ENCODE measurements around the gene NRXN3.

The NRXN3 gene

GRCh38 chr14:79248771-79249170, 1078.6 kb downstream of the NRXN3 start:
- Histone ChIP-seq H3K9me3 (ENCODE audit: insufficient read depth, low read length) (no peaks in the 10 kb centered on the region), H3K4me2 (ENCODE audit: low read depth, low read length, poor library complexity, severe bottlenecking) (no peak overlapping the region), H3F3A (ENCODE audit: insufficient read depth) (no peaks in the 10 kb centered on the region), H3K36me3 (ENCODE audit: low read length) (no peaks in the 10 kb centered on the region), H3K27ac (ENCODE audit: low read depth, low read length) (no peak overlapping the region), H3K4me3 (ENCODE audit: insufficient read depth, low read length, poor library complexity, severe bottlenecking) (no peak overlapping the region), H4K20me1 (ENCODE audit: low read depth, low read length) (no peaks in the 10 kb centered on the region), H2AFZ (ENCODE audit: low read depth, low read length, severe bottlenecking) (no peak overlapping the region), H3K79me2 (ENCODE audit: insufficient read depth, low read length) (no peaks in the 10 kb centered on the region), H3K9me2 (replicated peaks; ENCODE audit: insufficient read depth, low read length) (no peaks in the 10 kb centered on the region), H3K9ac (ENCODE audit: low read length) (no peak overlapping the region), H3K27me3 (ENCODE audit: low read length) (no peaks in the 10 kb centered on the region)
- TF ChIP-seq EZH2phosphoT487 (conservative IDR thresholded peaks at IDR 0.05; ENCODE audit: low read length): no peak
- TF ChIP-seq, protein P1, sequence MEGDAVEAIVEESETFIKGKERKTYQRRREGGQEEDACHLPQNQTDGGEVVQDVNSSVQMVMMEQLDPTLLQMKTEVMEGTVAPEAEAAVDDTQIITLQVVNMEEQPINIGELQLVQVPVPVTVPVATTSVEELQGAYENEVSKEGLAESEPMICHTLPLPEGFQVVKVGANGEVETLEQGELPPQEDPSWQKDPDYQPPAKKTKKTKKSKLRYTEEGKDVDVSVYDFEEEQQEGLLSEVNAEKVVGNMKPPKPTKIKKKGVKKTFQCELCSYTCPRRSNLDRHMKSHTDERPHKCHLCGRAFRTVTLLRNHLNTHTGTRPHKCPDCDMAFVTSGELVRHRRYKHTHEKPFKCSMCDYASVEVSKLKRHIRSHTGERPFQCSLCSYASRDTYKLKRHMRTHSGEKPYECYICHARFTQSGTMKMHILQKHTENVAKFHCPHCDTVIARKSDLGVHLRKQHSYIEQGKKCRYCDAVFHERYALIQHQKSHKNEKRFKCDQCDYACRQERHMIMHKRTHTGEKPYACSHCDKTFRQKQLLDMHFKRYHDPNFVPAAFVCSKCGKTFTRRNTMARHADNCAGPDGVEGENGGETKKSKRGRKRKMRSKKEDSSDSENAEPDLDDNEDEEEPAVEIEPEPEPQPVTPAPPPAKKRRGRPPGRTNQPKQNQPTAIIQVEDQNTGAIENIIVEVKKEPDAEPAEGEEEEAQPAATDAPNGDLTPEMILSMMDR (IDR thresholded peaks at IDR 0.05; ENCODE audit: insufficient read depth, low read length, poor library complexity, severe bottlenecking): no peak

DNA sequence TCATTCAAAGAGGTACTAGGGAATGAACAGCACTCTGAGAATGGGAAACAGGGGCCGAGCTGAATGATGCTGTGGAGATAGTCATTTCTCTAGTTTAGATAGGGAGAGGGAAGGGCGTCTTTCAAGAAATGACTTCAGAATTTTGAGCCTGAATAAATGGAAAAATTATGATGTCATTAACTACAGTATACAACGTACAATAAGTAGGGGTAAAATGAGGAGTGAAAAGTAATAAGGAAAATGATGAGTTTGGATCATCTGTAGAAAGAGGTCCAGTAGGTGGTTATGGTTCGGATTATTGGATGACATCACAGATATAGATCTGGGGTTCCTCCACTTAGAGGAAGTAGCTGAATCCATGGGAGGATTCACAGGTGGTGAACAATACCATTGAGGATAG, 1081.1 kb downstream of the NRXN3 start:
- Histone ChIP-seq H3K9me2 (replicated peaks; ENCODE audit: insufficient read depth, low read length) (no peaks in the 10 kb centered on the region), H3F3A (ENCODE audit: insufficient read depth) (no peaks in the 10 kb centered on the region), H4K20me1 (ENCODE audit: low read depth, low read length) (no peaks in the 10 kb centered on the region), H3K4me2 (ENCODE audit: low read depth, low read length, poor library complexity, severe bottlenecking) (no peak overlapping the region), H3K27ac (ENCODE audit: low read depth, low read length) (no peak overlapping the region), H3K27me3 (ENCODE audit: low read length) (no peaks in the 10 kb centered on the region), H3K36me3 (ENCODE audit: low read length) (no peaks in the 10 kb centered on the region), H3K4me3 (ENCODE audit: insufficient read depth, low read length, poor library complexity, severe bottlenecking) (no peak overlapping the region), H3K9me3 (ENCODE audit: insufficient read depth, low read length) (no peaks in the 10 kb centered on the region), H3K9ac (ENCODE audit: low read length) (no peak overlapping the region), H2AFZ (ENCODE audit: low read depth, low read length, severe bottlenecking) (no peak overlapping the region), H3K79me2 (ENCODE audit: insufficient read depth, low read length) (no peaks in the 10 kb centered on the region)
- TF ChIP-seq, protein P1 (IDR thresholded peaks at IDR 0.05; ENCODE audit: insufficient read depth, low read length, poor library complexity, severe bottlenecking): no peak
- TF ChIP-seq EZH2phosphoT487 (conservative IDR thresholded peaks at IDR 0.05; ENCODE audit: low read length): no peak

- Histone ChIP-seq H3K27me3 (ENCODE audit: low read length) (no peaks in the 10 kb centered on the region), H3K27ac (ENCODE audit: low read depth, low read length) (no peak overlapping the region), H3K4me2 (ENCODE audit: low read depth, low read length, poor library complexity, severe bottlenecking) (no peak overlapping the region), H4K20me1 (ENCODE audit: low read depth, low read length) (no peaks in the 10 kb centered on the region), H2AFZ (ENCODE audit: low read depth, low read length, severe bottlenecking) (no peak overlapping the region), H3K9ac (ENCODE audit: low read length) (no peak overlapping the region), H3K36me3 (ENCODE audit: low read length) (no peaks in the 10 kb centered on the region), H3K4me3 (ENCODE audit: insufficient read depth, low read length, poor library complexity, severe bottlenecking) (no peak overlapping the region), H3F3A (ENCODE audit: insufficient read depth) (no peaks in the 10 kb centered on the region), H3K9me3 (ENCODE audit: insufficient read depth, low read length) (no peaks in the 10 kb centered on the region), H3K9me2 (replicated peaks; ENCODE audit: insufficient read depth, low read length) (no peaks in the 10 kb centered on the region), H3K79me2 (ENCODE audit: insufficient read depth, low read length) (no peaks in the 10 kb centered on the region)
- TF ChIP-seq EZH2phosphoT487 (conservative IDR thresholded peaks at IDR 0.05; ENCODE audit: low read length): no peak
- TF ChIP-seq, protein P1 (IDR thresholded peaks at IDR 0.05; ENCODE audit: insufficient read depth, low read length, poor library complexity, severe bottlenecking): no peak
Observed at GRCh38 chr14:79253576-79253975, 1083.4 kb downstream of the NRXN3 start.
